OCI-LY1 (cell line): ENCODE results near the gene CCDC57.

Experiments used
- H2AFZ ChIP-seq: fragments of 200-600 bp; sonication (generic), shearing (Covaris generic); 2 replicates; pipeline ENCODE4 v1.6.0; 2014; ENCODE audit warnings: antibody characterized with exemption, mild to moderate bottlenecking, low read length
- H3F3A ChIP-seq: fragments of 200-600 bp; sonication (generic), shearing (Covaris generic); 2 replicates; pipeline ENCODE4 v1.6.0; 2014; ENCODE audit warnings: mild to moderate bottlenecking, antibody characterized with exemption, low read length, moderate library complexity; ENCODE audit not compliant: insufficient read depth
- H3K27ac ChIP-seq: fragments of 200-600 bp; sonication (generic); 2 replicates; pipeline ENCODE4 v1.5.1; 2014; ENCODE audit warnings: low read length, mixed run types, mild to moderate bottlenecking, low read depth; ENCODE audit not compliant: poor library complexity, severe bottlenecking
- H3K27me3 ChIP-seq: fragments of 200-600 bp; sonication (generic); 2 replicates; pipeline ENCODE4 v1.6.0; 2014; ENCODE audit warnings: antibody characterized with exemption, mild to moderate bottlenecking, low read length, moderate library complexity; ENCODE audit not compliant: insufficient read depth
- H3K36me3 ChIP-seq: fragments of 200-600 bp; sonication (generic); 2 replicates; pipeline ENCODE4 v1.6.1; 2014; ENCODE audit warnings: mild to moderate bottlenecking, antibody characterized with exemption, low read length, moderate library complexity, mixed read lengths; ENCODE audit not compliant: insufficient read depth
- H3K4me1 ChIP-seq: fragments of 200-600 bp; sonication (generic); 2 replicates; pipeline ENCODE4 v1.5.1; 2014; ENCODE audit warnings: mild to moderate bottlenecking, low read length, moderate library complexity; ENCODE audit not compliant: insufficient read depth, severe bottlenecking
- H3K4me2 ChIP-seq: fragments of 200-600 bp; sonication (generic), shearing (Covaris generic); 2 replicates; pipeline ENCODE4 v1.6.1; 2014; ENCODE audit warnings: low read length
- H3K4me3 ChIP-seq: fragments of 200-600 bp; sonication (generic); 2 replicates; pipeline ENCODE4 v1.5.1; 2014; ENCODE audit warnings: low read length, low read depth, mild to moderate bottlenecking, mixed read lengths; ENCODE audit not compliant: poor library complexity, severe bottlenecking
- H3K79me2 ChIP-seq: fragments of 200-600 bp; shearing (Covaris generic); 2 replicates; pipeline ENCODE4 v1.6.1; 2016; ENCODE audit warnings: mixed run types, low read length, mixed read lengths; ENCODE audit not compliant: insufficient read depth
- H3K9ac ChIP-seq: fragments of 200-600 bp; sonication (generic), shearing (Covaris generic); 2 replicates; pipeline ENCODE4 v1.6.1; 2014; ENCODE audit warnings: mild to moderate bottlenecking, low read length, mixed read lengths
- H3K9me2 ChIP-seq: fragments of 200-600 bp; sonication (generic), shearing (Covaris generic); 2 replicates; pipeline ENCODE4 v1.6.1; 2014; ENCODE audit warnings: low read depth, mild to moderate bottlenecking, low read length, mixed read lengths
- H3K9me3 ChIP-seq: fragments of 200-600 bp; shearing (Covaris generic); 2 replicates; pipeline ENCODE4 v1.6.1; 2014; ENCODE audit warnings: low read length, mixed read lengths
- H4K20me1 ChIP-seq: fragments of 200-600 bp; sonication (generic), shearing (Covaris generic); 2 replicates; pipeline ENCODE4 v1.6.0; 2016; ENCODE audit warnings: mild to moderate bottlenecking, low read length; ENCODE audit not compliant: insufficient read depth
- EZH2 ChIP-seq: fragments of 200-600 bp; sonication (generic), shearing (Covaris generic); IDR thresholded peaks from 2 replicates; pipeline ENCODE4 v1.8.0; 2017; ENCODE audit warnings: borderline replicate concordance, mixed run types, mild to moderate bottlenecking, antibody characterized with exemption, low read length, moderate library complexity, mixed read lengths
- TF ChIP-seq, protein P1 (sequence below): fragments of 200-600 bp; sonication (generic), shearing (Covaris generic); IDR thresholded peaks from 2 replicates; pipeline ENCODE4 v1.5.1; 2017; ENCODE audit warnings: mild to moderate bottlenecking, antibody characterized with exemption, low read length, moderate library complexity, mixed read lengths

CCDC57 gene

DNA sequence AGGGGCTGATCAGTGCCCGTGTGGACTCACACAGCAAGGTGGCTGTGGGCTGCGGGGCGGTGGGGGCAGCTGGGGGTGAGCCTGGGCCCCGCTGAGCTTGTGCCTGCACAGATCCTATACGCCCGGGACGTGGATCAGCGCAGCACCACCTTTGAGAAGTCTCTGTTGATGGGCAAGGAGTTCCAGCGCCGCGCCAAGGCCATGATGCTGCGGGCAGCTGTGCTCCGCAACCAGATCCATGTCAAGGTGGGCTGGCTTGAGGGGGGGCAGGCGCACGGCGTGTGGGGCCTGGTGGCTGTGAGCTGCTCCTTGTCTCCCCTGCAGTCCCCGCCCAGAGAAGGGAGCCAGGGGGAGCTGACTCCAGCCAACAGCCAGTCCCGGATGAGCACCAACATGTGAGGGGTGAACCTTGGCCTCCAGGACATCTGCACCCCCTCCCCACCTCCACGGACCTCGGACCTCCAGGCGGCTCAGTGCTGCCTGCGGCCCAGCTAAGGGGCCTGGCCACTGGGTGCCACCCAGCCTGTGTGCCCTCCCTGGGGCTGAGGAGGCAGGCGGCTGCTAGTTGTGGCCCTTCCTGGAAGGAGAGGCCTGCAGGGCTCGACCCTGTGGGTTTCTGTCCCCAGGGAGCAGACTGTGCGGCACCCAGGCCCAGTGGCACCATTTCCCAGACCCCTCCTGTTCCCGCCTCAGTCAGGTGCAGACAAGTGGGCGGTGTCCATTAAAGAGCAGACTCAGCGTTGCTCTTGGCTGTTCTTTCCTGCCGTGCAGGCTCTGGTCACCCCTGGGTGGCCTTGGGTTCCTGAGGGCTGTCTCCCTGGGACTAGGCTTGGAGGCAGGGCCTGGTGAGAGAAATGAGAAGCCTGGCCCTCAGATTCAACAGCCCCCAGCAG is 155.7 kb downstream of the CCDC57 start:
- Histone ChIP-seq H3K4me1 (peaks cover 17% of the 10 kb centered on the region), H3F3A (no peaks in the 10 kb centered on the region), H3K36me3 (peaks cover 84% of the 10 kb centered on the region), H3K79me2 (0 out of 2 replicates have a peak, but pooled peaks cover 4% of the 10 kb centered on the region), H3K9ac (no peak overlapping the region), H3K9me2 (no peaks in the 10 kb centered on the region), H3K4me3 (no peak overlapping the region), H3K27me3 (no peaks in the 10 kb centered on the region), H3K9me3 (no peaks in the 10 kb centered on the region), H2AFZ (no peak overlapping the region), H4K20me1 (no peaks in the 10 kb centered on the region), H3K27ac (no peak overlapping the region), H3K4me2 (no peak overlapping the region)
- no peak for TF ChIP-seq EZH2
- TF ChIP-seq, protein P1, sequence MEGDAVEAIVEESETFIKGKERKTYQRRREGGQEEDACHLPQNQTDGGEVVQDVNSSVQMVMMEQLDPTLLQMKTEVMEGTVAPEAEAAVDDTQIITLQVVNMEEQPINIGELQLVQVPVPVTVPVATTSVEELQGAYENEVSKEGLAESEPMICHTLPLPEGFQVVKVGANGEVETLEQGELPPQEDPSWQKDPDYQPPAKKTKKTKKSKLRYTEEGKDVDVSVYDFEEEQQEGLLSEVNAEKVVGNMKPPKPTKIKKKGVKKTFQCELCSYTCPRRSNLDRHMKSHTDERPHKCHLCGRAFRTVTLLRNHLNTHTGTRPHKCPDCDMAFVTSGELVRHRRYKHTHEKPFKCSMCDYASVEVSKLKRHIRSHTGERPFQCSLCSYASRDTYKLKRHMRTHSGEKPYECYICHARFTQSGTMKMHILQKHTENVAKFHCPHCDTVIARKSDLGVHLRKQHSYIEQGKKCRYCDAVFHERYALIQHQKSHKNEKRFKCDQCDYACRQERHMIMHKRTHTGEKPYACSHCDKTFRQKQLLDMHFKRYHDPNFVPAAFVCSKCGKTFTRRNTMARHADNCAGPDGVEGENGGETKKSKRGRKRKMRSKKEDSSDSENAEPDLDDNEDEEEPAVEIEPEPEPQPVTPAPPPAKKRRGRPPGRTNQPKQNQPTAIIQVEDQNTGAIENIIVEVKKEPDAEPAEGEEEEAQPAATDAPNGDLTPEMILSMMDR = no peak

DNA sequence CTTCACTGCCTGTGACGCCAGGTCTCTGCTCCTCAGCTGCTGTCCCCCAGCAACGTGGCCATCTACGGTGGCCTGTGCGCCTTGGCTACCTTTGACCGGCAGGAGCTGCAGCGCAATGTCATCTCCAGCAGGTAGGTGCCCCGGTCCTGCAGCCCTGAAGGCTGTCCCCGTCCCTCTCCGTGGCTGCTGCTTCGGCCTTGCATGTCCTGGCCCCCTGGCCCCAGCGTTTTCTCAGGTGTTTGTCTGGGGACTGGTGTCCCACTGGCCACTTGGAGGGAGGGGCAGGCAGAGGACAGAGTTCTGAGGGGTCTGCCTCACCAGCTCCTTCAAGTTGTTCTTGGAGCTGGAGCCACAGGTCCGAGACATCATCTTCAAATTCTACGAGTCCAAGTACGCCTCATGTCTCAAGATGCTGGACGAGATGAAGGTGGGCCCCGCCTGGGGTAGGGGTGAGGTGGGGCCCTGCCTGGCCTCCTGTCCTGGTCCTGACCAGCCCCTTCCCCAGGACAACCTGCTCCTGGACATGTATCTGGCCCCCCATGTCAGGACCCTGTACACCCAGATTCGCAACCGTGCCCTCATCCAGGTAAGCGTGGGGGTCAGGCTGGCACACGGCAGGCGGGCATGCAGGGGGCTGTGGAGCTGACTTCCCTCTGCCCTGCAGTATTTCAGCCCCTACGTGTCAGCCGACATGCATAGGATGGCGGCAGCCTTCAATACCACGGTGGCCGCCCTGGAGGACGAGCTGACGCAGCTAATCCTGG is 156.5 kb downstream of the CCDC57 start:
- no peak for TF ChIP-seq EZH2
- TF ChIP-seq, protein P1 = no peak
- Histone ChIP-seq H3K4me3 (no peak overlapping the region), H4K20me1 (no peaks in the 10 kb centered on the region), H2AFZ (no peak overlapping the region), H3K36me3 (peaks cover 78% of the 10 kb centered on the region), H3K9me3 (no peaks in the 10 kb centered on the region), H3K79me2 (0 out of 2 replicates have a peak, but pooled peaks cover 4% of the 10 kb centered on the region), H3F3A (no peaks in the 10 kb centered on the region), H3K4me2 (no peak overlapping the region), H3K27me3 (no peaks in the 10 kb centered on the region), H3K27ac (no peak overlapping the region), H3K9ac (no peak overlapping the region), H3K9me2 (no peaks in the 10 kb centered on the region), H3K4me1 (peaks cover 17% of the 10 kb centered on the region)

DNA sequence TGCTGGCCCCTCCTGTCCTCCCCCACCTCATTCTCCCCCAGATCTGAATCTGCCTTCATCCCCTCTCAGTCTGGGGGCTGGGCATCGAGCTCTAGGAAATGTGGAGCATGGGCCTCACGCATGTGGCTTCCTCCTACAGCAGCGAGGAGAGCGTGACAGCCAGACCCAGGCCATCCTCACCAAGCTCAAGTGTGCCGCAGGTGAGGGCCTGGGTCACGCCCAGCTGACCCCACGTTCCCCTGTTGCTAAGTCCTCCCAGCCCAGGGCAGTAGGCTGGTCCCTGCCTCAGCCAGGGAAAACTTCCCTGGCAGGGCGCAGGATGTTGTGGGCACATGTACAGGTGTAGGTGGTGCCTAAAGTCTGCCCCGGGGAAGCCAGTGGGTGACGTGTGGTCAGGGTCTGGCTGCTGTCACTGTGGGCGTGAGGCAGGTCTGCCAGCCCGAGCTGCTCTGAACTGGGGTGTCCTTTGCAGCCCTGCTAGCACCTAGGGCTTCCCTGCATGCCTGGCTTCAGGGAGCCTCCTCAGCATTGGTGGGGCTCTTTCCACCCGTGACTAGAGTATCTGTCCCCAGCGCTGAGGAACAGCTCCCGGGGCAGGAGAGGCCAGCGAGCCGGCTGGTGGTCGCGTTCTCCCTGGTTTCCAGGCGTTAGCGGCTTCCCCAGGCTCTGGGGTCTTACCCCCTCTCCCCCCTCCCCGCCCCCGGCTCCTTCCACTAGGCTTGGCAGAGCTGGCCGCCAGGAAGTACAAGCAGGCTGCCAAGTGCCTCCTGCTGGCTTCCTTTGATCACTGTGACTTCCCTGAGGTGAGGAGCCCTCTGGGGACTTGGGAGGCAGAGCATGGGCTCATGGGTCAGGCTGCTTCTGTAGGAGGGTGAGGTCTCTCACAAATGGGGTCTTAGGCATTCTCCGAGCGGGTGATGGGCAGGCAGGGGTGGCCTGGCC is 157.3 kb downstream of the CCDC57 start:
- Histone ChIP-seq H3K27ac (no peak overlapping the region), H3K36me3 (peaks cover 69% of the 10 kb centered on the region), H3K4me2 (no peak overlapping the region), H3F3A (no peaks in the 10 kb centered on the region), H3K79me2 (0 out of 2 replicates have a peak, but pooled peaks cover 4% of the 10 kb centered on the region), H2AFZ (no peak overlapping the region), H3K9me3 (no peaks in the 10 kb centered on the region), H3K4me1 (peaks cover 26% of the 10 kb centered on the region), H3K27me3 (no peaks in the 10 kb centered on the region), H3K4me3 (no peak overlapping the region), H3K9me2 (no peaks in the 10 kb centered on the region), H4K20me1 (no peaks in the 10 kb centered on the region), H3K9ac (no peak overlapping the region)
- TF ChIP-seq EZH2 = no peak
- TF ChIP-seq, protein P1 = no peak
